Left colon (tissue), 2 donors: Measurements from ENCODE around the gene DOP1A. TPM values are rescaled to one million over a fixed set of nuclear protein-coding genes. Genes with fewer than 3 reads are reported as not detected.
"Not testable (repeated sequence)": the region's sequence is repeated elsewhere in the genome, so short reads cannot be mapped to it uniquely, and the experiment has no call there.

ENCODE experiments used
- ATAC-seq: fragments of 200-7000 bp; cut with Tn5 transposase; one replicate; pipeline ENCODE4 v1.9.1; 2020; ENCODE audit warnings: mild to moderate bottlenecking, moderate library complexity
- DNase-seq, 2 donors: peaks; one replicate each; pipeline ENCODE4 v3.0.0-alpha.2; 2020
- intact Hi-C, 2 donors: fragments of 100-400 bp; cut with DNase I in 1 of 2; cut with micrococcal nuclease in 1 of 2; formaldehyde crosslinking; loops; one replicate each; pipeline versions ENCODE4 v1.11.2 to v1.14.0; 2022; cut with DNase I, micrococcal nuclease
- total RNA-seq, 2 donors: library from RNA; stranded (reverse); fragmentation: NEBNext Ultra II Directional; extraction: Animal tissue kit (Norgen Biotek cat#: 25700); gene quantifications; one replicate each; pipeline ENCODE4 v1.2.1, GENCODE V29; 2021
- donor health status: DM: no; HTN: no; CAD: no.
- donor health status: DM: yes; HTN: yes; CAD: no.

DOP1A gene
- total RNA-seq, 2 donors from 2014 or later, result 30.8 to 34.5 TPM

DNA sequence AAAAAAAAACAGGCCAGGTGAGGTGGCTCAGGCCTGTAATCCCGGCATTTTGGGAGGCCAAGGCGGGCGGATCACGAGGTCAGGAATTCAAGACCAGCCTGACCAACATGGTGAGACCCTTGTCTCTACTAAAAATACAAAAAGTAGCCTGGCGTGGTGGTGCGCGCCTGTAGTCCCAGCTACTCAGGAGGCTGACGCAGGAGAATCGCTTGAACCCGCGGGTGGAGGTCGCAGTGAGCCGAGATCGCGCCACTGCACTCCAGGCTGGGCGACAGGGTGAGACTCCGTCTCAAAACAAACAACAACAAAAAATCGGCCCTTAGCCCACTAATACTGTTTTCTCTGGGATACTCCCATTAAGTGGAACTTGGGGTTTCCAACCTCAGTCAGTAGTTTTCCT, 124.5 kb downstream of the DOP1A start:
- DNase-seq, ATAC-seq, intact Hi-C loops: not testable (repeated sequence)

DNA sequence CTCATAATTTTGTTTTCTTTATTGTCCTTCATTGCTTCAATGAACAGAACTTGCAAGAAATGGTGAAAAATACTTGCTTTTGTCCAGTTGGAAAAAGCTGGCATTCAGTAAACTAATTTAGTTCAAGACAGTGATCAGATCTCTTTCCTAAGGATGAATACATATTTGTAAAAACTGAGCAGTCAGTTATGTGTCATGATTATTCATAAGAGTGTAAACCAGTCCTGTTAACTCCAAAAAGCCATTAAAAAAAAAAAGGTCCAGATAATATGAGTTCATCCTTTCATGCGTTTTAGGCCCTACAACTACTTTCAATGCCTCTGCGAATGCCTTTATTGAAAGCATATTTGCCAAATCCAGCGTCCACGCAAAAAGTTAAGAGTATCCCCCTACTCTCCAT, 125.0 kb downstream of the DOP1A start:
- no peak for ATAC-seq
- intact Hi-C loops, result no loop called here
- no peak for DNase-seq

DNA sequence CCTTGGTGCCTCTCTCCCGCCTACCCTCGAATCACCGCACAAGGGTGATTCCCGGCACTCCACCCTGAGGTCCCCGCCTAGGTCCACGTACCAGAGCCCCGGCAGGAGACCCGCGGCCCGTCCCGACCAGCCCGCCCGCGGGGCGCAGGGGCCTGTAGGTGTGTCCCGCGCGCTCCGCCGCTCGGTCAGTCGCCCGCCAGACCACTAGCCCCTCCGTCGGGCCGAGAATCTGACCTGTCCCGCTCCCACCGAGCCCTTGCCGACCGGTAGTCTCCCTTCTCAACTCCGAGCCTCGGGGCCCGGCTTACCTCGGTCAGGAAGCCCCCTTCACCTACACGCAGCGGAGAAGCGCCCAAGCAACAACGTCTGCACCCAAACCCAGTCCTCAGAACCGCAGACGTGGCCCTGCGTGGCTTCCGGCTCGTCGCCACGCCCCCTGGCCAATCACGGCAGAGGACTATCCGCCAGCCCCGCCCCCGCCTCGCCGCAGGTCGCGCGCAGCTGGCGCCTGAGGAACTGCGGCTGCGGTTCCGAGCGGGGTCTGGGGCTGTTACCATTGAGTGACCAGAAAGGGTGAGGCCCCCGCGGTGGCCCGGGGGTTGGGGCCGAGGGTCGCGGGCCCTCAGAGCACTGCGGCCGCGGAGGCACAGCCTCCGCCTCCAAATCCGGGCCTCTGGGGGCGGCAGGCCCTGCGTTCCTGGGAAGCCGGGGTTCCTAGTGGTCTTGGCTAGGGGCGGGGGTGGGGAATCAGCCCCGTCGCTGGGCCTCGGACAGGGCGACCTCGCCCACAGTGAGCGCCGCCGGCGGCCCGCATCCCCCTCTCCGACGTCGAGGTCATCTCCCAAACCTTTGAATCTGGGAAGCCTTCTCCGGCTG, 125.6 kb downstream of the DOP1A start, which contains the start of the genes PGM3 and RWDD2A:
PGM3 (minus strand) TSS at position 395 of the 876 bp plus-strand sequence. CDS start 2,253 bp downstream, outside the sequence.
RWDD2A (plus strand) TSS at position 487 of the 876 bp plus-strand sequence. CDS start 1,095 bp downstream, outside the sequence.
- ATAC-seq, result peak; percentile 98
- intact Hi-C loops, result no loop called here
- DNase-seq, result peak; percentile 90 to 96

DNA sequence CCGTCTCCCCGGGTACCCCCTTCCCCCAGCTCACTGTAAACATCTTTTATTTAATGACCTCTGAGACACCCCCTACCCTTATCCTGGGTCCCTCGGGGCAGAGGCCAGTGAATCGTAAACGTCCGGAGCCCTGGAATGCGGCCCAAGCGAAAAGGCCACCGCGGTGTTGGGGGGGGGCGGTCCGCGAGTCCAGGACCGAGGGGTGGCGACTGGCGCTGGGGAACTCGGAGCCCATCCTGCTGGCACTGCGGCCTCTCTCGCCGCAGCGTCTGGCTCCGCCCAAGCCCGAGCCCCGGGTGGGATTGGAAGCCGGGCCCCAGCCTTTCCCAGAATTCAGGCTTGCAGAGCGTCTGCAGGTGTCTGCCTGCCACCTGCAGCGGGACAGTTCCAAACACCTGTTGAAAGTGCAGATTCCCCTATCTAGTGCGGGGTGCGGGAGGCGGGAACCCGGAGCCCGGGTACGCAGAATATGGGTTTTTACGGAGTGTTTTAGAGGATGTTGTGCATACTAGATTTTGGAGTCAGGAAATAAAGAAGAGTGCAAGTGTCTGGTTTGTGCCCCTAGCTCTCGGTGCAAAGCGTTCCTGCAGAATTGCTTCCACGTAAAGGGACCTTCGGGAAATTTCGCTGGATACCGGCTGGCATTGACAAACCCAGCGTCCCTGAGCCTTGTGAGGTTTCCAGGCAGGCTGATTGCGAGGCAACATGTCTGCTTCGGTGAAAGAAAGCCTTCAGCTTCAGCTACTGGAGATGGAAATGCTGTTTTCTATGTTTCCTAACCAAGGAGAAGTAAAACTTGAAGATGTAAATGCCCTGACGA, 126.5 kb downstream of the DOP1A start:
- intact Hi-C loops, result no loop called here
- DNase-seq, result peak; percentile 42 to 69

DNA sequence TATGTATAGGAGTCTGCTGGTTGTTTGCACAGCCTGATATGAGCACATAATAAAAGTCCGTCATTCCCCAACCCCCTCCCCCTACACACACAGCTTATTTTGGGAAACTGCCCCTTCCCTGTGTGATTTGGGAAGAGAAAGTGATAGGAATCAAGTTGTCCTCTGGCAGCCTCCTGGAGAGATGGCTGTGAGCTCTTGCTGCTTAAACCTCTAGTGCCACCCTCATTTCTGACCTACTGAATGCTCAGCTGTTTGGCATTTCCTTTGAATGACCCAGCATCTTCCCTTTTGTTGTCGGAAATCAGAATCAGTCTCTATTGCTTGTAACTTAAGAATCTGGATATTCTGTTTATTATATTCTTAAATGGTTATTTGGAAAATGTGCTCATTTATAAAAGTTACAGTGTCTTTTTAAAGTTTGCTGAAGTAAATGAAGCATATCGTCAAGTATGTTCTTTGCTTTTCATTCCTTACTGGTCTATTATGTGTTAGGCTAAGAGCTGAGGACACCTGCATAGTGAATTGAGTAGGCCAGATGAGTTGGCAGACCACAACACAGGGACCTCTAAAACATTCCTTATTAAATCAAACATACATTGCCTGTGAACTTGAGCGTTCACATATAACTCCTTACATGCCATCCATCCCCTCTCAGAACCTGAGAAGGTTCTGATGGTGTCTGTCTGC, 131.2 kb downstream of the DOP1A start:
- no peak for DNase-seq
- intact Hi-C loops, result no loop called here
- no peak for ATAC-seq

More for the DNA sequence above, 126.5 kb downstream of the DOP1A start:
- peak; percentile 65 for ATAC-seq

DNA sequence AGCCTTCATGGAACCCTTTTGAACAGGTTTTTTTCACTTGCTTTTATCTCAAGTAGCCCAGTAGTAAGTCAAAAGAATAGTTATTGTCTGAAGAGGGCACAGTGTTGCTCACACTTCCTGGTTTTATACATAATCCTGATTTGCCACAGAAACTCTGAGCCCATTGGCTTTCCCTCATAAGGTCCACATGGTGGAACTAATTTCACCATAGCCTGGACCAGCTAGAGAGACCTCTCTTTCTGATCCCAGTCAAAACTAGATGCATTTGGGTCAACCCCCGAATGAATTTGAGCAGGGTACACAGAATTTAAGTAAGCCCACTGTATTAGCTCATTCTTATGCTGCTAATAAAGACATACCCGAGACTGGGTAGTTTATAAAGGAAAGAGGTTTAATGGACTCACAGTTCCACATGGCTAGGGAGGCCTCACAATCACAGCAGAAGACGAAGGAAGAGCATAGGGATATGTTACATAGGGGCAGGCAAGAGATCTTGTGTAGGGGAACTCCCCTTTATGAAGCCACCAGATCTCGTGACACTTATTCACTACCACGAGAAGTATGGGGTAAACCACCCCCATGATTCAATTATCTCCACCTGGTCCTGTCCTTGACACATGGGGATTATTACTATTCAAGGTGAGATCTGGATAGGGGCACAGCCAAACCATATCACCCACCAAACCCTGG, 131.8 kb downstream of the DOP1A start:
- DNase-seq, result no peak
- intact Hi-C loops, result no loop called here
- ATAC-seq, result no peak

DNA sequence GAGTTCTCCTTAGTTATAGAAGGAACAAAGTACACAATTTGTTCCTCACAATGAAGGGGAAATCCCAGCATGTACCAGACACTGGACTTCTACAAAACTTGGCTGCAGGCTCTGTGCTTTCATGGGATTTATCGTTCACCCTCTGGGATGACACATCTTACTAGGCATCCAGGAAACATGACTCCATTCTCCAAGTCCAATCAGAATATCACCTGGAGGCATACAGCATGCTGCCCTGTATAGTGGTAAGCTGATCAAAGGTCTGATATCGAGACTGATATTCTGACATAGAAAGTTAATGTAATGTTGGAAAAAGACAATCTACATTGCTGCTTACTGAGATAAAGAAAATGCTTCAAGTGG, 132.4 kb downstream of the DOP1A start:
- DNase-seq, result no peak
- intact Hi-C loops, result no loop called here
- peak; percentile 69 for ATAC-seq

DNA sequence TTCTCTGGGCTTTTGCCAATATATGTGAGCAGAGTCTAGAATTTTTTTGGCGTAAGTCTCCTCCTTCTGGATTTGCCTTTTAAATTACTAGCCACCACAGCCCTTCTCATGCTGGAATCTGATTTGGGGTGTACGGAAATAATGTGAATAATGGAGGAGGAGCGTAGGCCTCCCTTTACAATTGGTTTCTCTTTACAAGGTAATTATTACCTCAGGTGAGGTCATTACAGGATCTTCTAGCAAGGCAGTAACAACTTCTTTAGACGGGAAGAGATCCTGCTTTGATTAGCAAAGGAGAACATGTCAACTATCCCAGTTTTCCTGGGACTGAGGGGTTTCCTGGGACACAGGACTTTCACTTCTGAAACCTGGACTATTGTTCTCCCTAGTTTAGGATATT, 134.6 kb downstream of the DOP1A start:
- DNase-seq, result no peak
- intact Hi-C loops, result no loop called here
- no peak for ATAC-seq

DNA sequence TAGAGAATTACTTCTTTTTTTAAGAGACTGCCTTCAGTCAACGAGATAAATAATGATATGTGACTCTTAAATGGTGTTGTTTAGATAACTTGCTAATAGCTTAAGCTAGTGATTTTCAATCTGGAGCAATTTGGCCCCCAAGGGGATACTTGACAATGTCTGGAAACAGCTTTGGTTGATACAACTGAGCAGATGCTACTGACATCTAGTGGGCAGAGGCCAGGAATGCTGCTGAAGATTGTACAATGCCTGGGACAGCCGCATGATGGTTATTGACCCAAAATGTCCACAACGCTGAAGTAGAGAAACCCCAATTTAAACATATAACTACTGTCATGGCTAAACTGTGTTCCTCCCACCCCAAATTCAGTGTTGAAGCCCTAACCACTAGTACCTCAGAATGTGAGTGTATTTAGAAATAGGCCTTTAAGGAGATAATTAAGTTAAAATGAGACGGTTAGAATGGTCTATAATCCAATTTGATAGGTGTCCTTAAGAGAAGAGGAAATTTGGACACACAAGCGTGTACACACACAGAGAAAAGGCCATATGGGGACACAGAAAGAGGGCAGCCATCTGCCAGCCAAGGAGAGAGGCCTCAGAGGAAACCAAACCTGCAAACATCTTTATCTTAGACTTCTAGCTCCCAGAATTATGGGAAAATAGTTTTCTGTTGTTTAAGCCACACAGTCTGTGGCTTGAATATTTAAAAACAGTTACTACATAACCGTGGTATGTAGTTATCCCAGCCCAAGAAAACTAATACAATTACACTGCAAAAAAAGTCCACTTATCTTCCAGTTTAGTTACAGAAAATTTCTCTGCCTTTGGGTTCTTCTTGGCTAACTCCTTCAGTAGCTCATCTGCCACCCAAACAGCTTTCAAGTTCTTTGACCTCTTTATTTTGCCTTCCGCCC, 147.9 kb downstream of the DOP1A start:
- intact Hi-C loops, result loop anchor here in 1 of 2 donors (5.0 kb wide), 1 partner anchor 148 kb away; the partner anchor contains the start of genes DOP1A and UBE3D
- peak in 1 of 2 donors; percentile 51 for DNase-seq
- peak; percentile 91 for ATAC-seq

DNA sequence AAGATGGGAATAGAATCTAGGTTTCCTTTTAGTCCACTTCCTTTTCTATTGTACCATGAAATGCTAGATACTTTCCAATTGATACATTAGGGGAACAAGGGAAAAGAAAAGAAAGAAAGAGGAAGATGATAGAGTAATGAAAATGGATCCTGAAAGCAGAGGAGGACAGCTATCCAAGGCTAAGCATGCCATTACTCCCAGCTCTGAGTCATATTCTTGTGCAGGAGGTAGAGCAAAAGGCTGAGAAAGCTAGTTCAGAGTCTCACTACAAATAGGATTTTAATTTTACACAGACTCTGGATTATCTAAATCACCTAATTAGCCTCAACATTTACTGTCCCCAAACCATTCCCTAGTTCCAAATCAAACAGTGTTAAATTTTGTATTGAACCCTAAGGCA, 149.3 kb downstream of the DOP1A start:
- intact Hi-C loops, result loop anchor here in 1 of 2 donors (5.0 kb wide), 1 partner anchor 150 kb away; the partner anchor contains the start of genes DOP1A and UBE3D
- no peak for DNase-seq
- no peak for ATAC-seq

Other genes starting within 250 kb of the DOP1A start
- gene UBE3D, start 1.8 kb upstream of the DOP1A start, total RNA-seq, result 1 to 10 TPM; 3.3 to 5.0 TPM
- 10 to 100 TPM; 36.8 to 46.7 TPM for gene PGM3, start 125.6 kb downstream of the DOP1A start, total RNA-seq
- gene RWDD2A, start 125.7 kb downstream of the DOP1A start, total RNA-seq, result 1 to 10 TPM; 2.8 to 3.3 TPM